GM18909 (cell line): ENCODE measurements around the gene CSRP1.
A peak's percentile ranks its signal among the peaks of the same experiment; 100 is the strongest.
"Not testable (repeated sequence)": the region's sequence is repeated elsewhere in the genome, so short reads cannot be mapped to it uniquely, and the experiment has no call there.

Experiments used
- ATAC-seq: cut with Tn5 transposase; IDR thresholded peaks from one replicate; pipeline ENCODE4 v1.9.1; 2021; ENCODE audit warnings: mild to moderate bottlenecking; ENCODE audit not compliant: unreplicated experiment, poor library complexity

CSRP1 gene

GRCh38 chr1:201506557-201507359, at the start of gene CSRP1:
Gene CSRP1, minus strand, starts transcription at chr1:201507123. Its CDS starts 10,820 bp downstream, at chr1:201496303.
- ATAC-seq: peak; percentile 92

DNA sequence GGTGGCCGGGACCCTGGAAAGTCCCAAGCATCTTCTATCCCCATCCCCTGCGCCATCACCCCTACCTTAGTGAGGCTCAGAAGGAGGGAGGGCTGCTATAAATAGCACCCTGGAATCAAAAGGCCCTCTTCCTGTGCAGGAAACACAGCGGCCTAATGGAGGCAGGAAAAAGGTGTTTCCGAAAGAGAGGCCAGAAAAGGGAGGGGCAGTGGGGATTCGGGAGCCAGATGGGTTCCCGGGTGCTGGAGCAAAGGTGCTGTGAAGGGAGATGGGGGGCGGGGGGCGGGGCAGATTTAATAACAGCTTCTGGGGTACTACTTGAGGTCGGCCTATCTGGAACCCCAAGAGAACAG, 48.6 kb upstream of the CSRP1 start:
- ATAC-seq: no peak

GRCh38 chr1:201554789-201555592, 48.1 kb upstream of the CSRP1 start:
- ATAC-seq: no peak

DNA sequence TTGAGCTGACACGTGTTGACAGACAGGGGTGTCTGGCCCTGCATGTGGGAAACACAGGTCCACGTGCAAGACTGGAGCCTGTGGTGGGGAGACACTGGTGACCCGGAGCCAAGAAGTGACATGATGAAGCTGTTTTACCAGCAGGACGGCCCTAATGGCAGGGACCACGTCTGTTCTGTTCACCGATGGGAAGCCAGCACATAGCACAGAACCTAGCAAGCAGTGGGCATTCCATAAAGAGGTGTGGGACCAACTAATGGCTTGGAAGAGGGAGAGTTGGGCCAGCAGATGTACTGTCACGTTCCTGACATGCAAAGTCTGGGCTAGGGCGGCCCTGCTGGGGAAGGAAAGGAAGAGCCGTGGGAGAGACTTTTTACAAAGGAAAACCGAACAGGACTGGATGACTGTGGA, 47.3 kb upstream of the CSRP1 start:
- ATAC-seq: no peak

GRCh38 chr1:201553496-201554189, 46.7 kb upstream of the CSRP1 start:
- ATAC-seq: no peak

DNA sequence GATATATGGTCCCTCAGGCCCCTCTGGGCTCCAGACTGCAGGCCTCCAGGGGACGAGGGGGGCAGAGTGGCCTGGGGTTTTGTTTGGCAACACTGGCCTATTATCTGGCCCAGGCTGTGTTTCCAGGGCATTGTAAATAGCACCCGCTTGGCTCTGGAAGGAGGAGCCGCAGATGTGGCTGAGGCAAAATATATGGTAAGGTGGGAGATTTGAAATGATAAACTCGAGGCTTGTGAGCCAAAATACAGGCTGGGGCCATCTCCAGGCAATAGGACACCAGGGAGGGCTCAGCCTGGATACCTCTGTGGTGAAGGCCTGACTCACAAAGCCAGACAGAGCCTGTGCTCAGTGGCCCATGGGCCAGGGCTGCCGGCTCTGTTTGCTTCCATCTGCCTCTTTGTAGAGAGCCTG, 46.0 kb upstream of the CSRP1 start:
- no peak for ATAC-seq

DNA sequence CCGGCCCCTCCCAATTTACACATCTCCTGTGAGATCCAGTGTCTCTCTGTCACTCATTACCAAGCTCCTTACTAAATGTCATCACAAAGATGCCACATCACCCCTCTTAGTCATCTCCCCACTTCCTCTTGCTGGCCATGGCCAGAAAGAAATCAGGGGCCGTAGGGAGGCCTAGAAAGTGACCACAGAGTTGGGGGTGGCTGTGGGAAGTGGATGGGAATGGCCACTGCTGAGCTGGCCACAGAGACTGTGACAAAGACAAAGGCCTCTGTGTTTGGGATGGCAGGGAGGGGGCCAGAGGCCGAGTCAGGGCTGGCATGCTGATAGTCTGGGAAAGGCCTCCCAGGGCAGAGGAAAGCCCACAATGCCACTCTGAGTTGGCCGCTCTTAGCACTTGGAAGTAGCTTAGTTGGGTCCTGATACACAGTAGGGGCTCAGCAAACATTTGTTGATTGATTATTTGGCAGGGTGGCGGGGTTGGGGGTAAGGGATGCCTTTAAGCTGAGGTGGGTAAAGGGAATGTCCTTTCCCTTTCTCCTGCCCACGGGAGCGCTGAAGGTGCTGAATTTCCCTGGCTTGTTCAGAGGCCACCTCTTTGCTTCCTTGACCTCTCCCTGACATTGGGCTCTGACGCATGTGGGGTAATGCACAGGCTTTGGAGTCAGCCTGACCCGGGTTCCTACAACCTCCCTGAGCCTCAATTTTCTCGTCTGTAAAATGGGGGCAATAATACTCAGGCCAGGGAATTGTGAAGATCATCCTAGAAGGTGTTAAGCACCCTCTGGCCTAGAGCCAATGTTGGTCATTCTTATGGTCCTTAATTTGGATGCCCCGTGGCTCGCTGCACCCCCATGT, 45.2 kb upstream of the CSRP1 start:
- ATAC-seq: no peak

- ATAC-seq: no peak
Observed at GRCh38 chr1:201551096-201551495, 44.2 kb upstream of the CSRP1 start.

GRCh38 chr1:201549522-201549921, 42.6 kb upstream of the CSRP1 start:
- ATAC-seq: not testable (repeated sequence)

- ATAC-seq: no peak
Observed at GRCh38 chr1:201545851-201546492, 39.0 kb upstream of the CSRP1 start.

GRCh38 chr1:201544710-201545109, 37.8 kb upstream of the CSRP1 start:
- no peak for ATAC-seq

- ATAC-seq: no peak
Observed at GRCh38 chr1:201543871-201544642, 37.1 kb upstream of the CSRP1 start.

DNA sequence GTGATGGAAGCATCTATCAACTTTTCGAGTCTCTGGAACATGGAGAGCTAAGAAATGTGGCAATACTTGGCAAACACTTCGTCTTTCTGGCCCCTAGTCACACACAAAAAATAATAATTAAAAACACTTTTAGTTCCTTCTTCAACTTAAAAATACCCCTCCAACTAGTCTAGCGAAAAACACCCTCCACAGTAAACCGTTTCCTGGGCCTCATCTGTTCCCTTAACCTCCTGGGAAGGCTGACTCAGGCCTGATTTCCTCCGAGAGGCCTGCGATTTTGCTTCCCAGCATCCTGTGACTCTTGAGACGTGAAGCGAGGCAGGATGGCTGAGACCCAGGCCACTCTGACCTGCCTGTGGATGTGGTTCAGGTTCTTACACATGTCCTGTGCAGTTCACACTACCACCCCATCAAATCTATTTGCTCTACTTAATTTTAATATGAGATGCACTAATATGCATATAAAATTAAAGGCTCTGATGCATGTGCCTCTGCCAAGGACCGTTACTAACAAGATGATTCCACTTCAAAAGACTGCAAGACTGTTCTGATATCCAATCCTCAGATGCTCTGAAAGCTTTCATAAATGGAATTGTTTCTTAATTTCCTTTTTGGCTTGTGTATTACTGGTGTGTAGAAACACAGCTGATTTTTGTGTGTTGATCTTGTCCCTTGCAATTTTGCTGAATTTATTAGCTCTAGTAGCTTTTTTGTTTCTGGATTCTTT, 35.5 kb upstream of the CSRP1 start:
- no peak for ATAC-seq

DNA sequence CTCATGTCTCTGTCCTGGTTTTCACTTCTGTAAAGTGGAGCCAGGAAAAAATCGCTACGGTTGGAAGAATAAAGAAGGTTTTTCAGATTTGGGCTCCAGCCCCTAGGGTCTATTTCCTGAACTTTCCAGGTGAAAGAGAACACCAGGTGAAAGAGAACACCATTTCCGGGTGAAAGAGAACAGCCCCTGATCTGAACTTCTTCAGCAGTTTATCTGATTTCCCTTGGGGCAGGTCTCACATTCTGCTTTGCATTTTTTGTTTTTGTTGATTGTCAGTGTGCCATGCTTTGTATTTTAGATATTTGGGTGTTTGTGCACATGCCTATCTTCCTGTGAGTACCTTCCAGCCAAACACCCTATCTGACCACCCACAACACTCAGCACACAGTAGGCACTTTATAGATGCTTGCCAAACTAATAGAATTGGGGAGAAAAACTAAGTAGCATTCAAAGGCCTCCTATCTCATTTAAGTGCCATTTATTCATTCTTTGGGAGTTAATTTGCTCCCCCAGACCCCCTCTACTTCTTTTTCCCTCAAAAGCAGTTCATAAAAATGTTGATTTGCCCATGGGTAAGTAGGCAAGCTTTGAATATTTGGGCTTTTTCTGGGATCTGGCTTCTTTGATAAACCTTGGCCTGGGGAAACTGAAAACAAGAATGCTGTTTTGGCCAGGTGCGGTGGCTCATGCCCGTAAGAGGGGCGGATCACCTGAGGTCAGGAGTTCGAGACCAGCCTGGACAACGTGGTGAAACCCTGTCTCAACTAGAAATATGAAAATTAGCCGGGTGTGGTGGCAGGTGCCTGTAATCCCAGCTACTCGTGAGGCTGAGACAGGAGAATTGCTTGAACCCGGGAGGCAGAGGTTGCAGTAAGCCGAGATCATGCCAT, 34.2 kb upstream of the CSRP1 start:
- ATAC-seq: no peak

DNA sequence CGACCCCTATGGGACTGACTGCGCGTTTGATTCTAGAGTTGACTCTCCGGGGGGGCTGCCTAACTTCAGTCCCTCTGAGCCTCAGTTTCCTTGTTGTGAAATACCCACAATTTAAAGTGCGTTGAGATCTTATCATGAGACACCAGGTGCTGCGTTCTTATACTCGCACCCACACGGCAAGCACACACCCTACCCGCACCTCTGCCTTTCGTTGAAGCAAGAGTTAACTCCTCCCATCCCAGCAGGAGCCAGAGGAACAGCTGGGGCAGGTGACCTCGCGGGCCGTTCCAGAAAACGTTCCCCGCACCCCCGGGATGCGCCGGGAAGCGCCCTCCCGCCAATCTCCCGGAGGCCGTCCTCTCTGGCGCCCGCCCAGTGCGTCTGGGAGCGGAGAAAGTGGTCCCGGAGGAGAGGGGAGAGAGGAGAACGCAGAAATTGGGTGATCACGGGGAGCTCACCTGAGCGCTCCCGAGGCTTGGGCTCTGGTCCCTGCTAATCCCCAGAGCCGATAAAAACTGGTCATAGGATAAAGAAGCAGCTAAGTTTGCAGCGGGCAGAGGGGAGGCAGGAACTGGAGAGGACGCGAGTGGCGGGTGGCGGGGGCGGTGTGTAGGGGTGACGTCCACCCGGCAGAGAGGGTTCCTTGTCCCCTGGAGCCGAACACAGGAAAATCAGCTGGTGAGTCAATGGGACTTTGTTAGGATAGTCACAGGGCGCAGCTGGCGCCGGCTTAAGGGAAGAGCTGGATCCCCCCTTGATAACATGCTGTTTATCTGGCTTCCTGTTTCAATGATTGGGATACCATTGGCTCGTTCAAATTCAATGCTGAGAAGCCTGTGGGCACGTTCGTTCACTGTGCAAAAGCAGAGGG, 32.9 kb upstream of the CSRP1 start:
- no peak for ATAC-seq
